Fibroblast of lung (primary cell): ENCODE results near the gene OR51E1. TPM values are rescaled to one million over a fixed set of nuclear protein-coding genes. Genes with fewer than 3 reads are reported as not detected.

Experiments
- DNase-seq, 2 donors: peaks; one replicate each; pipeline versions ENCODE4 v3.0.0 to v3.0.0-alpha.2; 2010; ENCODE audit warnings: low read depth in 2 of 2
- H2AFZ ChIP-seq: 2 replicates; pipeline ENCODE4 v1.5.1; 2012; ENCODE audit warnings: low read length, control low read depth, inconsistent platforms
- H3K27ac ChIP-seq: 2 replicates; pipeline ENCODE4 v1.5.1; 2011; ENCODE audit warnings: low read length, control low read depth; ENCODE audit not compliant: insufficient read depth
- H3K27me3 ChIP-seq: 2 replicates; pipeline ENCODE4 v1.5.1; 2011; ENCODE audit warnings: mild to moderate bottlenecking, low read length; ENCODE audit not compliant: control insufficient read depth, insufficient read depth
- H3K36me3 ChIP-seq: 2 replicates; pipeline ENCODE4 v1.5.1; 2011; ENCODE audit warnings: low read length; ENCODE audit not compliant: control insufficient read depth, insufficient read depth
- H3K4me1 ChIP-seq: 2 replicates; pipeline ENCODE4 v1.5.1; 2011; ENCODE audit warnings: low read length; ENCODE audit not compliant: control insufficient read depth, insufficient read depth; ENCODE audit errors: extremely low read depth
- H3K4me2 ChIP-seq: 2 replicates; pipeline ENCODE4 v1.5.1; 2011; ENCODE audit warnings: low read length, control low read depth; ENCODE audit not compliant: insufficient read depth; ENCODE audit errors: extremely low read depth
- H3K4me3 ChIP-seq, 4 experiments: fragments of 200-600 bp in 1 of 4; sonication (generic) in 1 of 4; replicated peaks in 1 of 4; 2 replicates each; pipeline ENCODE4 v1.5.1; 2011 to 2016; ENCODE audit warnings: low read length in 4 of 4, low read depth in 3 of 4, mild to moderate bottlenecking in 3 of 4, control low read depth in 2 of 4, inconsistent platforms in 1 of 4, mixed read lengths in 1 of 4; ENCODE audit not compliant: insufficient read depth in 1 of 4; ENCODE audit errors: control extremely low read depth in 1 of 4
- H3K79me2 ChIP-seq: 2 replicates; pipeline ENCODE4 v1.5.1; 2012; ENCODE audit warnings: mild to moderate bottlenecking, low read length, inconsistent platforms; ENCODE audit not compliant: control insufficient read depth, insufficient read depth
- H3K9ac ChIP-seq: 2 replicates; pipeline ENCODE4 v1.5.1; 2011; ENCODE audit warnings: mild to moderate bottlenecking, low read length, control low read depth; ENCODE audit not compliant: insufficient read depth
- H3K9me3 ChIP-seq: 2 replicates; pipeline ENCODE4 v1.5.1; 2012; ENCODE audit warnings: low read depth, low read length; ENCODE audit not compliant: control insufficient read depth, insufficient read depth
- H4K20me1 ChIP-seq: 2 replicates; pipeline ENCODE4 v1.5.1; 2011; ENCODE audit warnings: low read length; ENCODE audit not compliant: control insufficient read depth, insufficient read depth; ENCODE audit errors: extremely low read depth
- EZH2 ChIP-seq: IDR thresholded peaks from 2 replicates; pipeline ENCODE4 v1.5.1; 2012; ENCODE audit warnings: low read length, control low read depth, mild to moderate bottlenecking; ENCODE audit errors: missing control alignments
- polyA plus RNA-seq, 2 donors: library from polyadenylated mRNA; depleted of rRNA in 1 of 2; stranded (reverse) in 1 of 2; unstranded in 1 of 2; fragments of >200 nt; gene quantifications; 2 replicates each; pipeline ENCODE4 v1.2.1, GENCODE V29; 2011 to 2012; ENCODE audit warnings: missing spikeins in 1 of 2
- total RNA-seq: library from RNA; depleted of rRNA; stranded (reverse); fragments of >200 nt; gene quantifications from 2 replicates; pipeline ENCODE4 v1.2.1, GENCODE V29; 2014
- TF ChIP-seq, protein P1 (sequence below), 2 donors: IDR thresholded peaks in 1 of 2; conservative IDR thresholded peaks in 1 of 2; 1 replicate in 1 of 2; 2 replicates in 1 of 2; pipeline ENCODE4 v1.5.1; 2011 to 2012; ENCODE audit warnings: low read length in 2 of 2, control low read depth in 1 of 2, inconsistent platforms in 1 of 2, low read depth in 1 of 2, mild to moderate bottlenecking in 1 of 2

OR51E1 gene
- total and polyA plus RNA-seq, 2 donors (not counting 1 experiment from before 2014, with no cell fraction given): not detected

DNA sequence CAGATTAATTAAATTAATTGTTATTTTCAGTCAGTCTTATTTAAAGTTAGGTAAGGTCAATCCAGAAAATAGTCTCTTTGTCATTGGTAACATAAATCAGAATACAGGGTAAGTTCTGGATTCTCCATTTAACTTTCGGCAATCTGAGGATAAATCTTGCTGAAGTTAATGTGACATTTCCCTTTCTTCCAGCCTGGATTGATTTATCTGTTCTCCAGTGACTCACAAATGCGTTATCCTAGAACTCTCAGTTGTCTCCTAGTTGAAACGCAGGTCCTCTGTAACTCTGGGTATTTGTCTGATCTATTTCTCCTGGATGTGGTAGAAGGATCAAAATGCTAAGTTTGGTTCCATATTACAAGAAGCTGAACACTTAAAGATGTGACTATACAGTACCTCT lies 21.0 kb downstream of the OR51E1 start:
- no peak for DNase-seq
- no peaks in the 10 kb centered on the region for H3K79me2 ChIP-seq
- H4K20me1 ChIP-seq: no peaks in the 10 kb centered on the region
- no peaks in the 10 kb centered on the region for H3K27me3 ChIP-seq
- H3K4me1 ChIP-seq: no peaks in the 10 kb centered on the region
- no peak overlapping the region for H2AFZ ChIP-seq
- no peaks in the 10 kb centered on the region for H3K9me3 ChIP-seq
- no peak for TF ChIP-seq EZH2
- TF ChIP-seq, protein P1, sequence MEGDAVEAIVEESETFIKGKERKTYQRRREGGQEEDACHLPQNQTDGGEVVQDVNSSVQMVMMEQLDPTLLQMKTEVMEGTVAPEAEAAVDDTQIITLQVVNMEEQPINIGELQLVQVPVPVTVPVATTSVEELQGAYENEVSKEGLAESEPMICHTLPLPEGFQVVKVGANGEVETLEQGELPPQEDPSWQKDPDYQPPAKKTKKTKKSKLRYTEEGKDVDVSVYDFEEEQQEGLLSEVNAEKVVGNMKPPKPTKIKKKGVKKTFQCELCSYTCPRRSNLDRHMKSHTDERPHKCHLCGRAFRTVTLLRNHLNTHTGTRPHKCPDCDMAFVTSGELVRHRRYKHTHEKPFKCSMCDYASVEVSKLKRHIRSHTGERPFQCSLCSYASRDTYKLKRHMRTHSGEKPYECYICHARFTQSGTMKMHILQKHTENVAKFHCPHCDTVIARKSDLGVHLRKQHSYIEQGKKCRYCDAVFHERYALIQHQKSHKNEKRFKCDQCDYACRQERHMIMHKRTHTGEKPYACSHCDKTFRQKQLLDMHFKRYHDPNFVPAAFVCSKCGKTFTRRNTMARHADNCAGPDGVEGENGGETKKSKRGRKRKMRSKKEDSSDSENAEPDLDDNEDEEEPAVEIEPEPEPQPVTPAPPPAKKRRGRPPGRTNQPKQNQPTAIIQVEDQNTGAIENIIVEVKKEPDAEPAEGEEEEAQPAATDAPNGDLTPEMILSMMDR (conservative IDR thresholded peaks at IDR 0.05 in 1 of 2, IDR thresholded peaks at IDR 0.05 in 1 of 2; ENCODE audit: low read depth in 1 of 2, low read length in 2 of 2): no peak
- no peaks in the 10 kb centered on the region for H3K36me3 ChIP-seq
- no peak overlapping the region for H3K27ac ChIP-seq
- no peak overlapping the region for H3K9ac ChIP-seq
- H3K4me3 ChIP-seq: no peak overlapping the region
- no peak overlapping the region for H3K4me2 ChIP-seq

DNA sequence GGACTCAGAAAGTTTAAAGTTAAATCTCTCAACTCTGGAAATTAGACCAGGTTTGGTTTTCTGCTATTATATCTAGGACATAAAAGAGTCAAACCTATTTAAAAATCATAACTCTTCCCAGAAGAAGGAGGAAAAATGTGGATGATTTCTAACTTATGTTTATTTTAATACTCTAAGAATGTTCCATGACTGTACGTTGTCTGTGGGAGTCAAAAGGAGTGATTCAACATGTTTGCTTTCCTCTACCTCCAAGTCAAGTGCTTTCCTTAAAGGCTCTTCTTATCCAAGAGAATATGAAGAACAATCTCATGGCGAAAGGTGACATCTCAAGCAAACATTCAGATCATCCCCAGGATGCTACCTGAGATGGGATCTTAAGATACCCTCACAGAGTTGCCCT lies 21.6 kb downstream of the OR51E1 start:
- H3K9me3 ChIP-seq: no peaks in the 10 kb centered on the region
- DNase-seq: peak in 1 of 2 donors; percentile 18

DNA sequence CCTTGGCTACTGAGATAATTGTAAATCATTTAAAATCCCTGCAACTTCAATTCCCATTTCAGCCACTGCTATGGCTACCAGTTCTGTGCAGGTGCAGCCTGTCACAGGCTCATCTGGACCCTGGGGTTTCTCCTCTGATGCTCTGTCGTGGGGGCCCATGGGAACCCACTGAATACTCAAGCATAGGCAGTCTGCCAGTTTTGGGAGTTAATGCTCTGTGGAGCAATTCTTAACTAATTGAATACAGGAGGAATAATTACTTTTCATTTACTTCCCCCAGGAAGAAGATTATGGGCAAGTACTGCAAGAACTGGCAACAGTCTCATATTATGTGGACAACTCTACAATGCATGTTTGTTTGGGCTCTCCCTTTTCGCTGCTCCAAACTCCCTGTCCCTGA lies 28.0 kb downstream of the OR51E1 start:
- Histone ChIP-seq H3K4me2 (no peak overlapping the region), H2AFZ (no peak overlapping the region), H3K27ac (no peak overlapping the region), H3K36me3 (no peaks in the 10 kb centered on the region), H3K9me3 (no peaks in the 10 kb centered on the region), H3K9ac (no peak overlapping the region), H3K27me3 (no peaks in the 10 kb centered on the region), H3K4me1 (peaks cover 3% of the 10 kb centered on the region), H4K20me1 (no peaks in the 10 kb centered on the region), H3K4me3 (no peak overlapping the region), H3K79me2 (no peaks in the 10 kb centered on the region)
- no peak for DNase-seq
- TF ChIP-seq, protein P1 (conservative IDR thresholded peaks at IDR 0.05 in 1 of 2, IDR thresholded peaks at IDR 0.05 in 1 of 2; ENCODE audit: low read depth in 1 of 2, low read length in 2 of 2): no peak
- no peak for TF ChIP-seq EZH2

More for the DNA sequence above, 21.6 kb downstream of the OR51E1 start:
- Histone ChIP-seq H3K36me3 (no peaks in the 10 kb centered on the region), H3K27me3 (no peaks in the 10 kb centered on the region), H3K27ac (no peak overlapping the region), H3K4me1 (no peaks in the 10 kb centered on the region), H3K79me2 (no peaks in the 10 kb centered on the region), H3K9ac (no peak overlapping the region), H4K20me1 (no peaks in the 10 kb centered on the region), H3K4me2 (no peak overlapping the region), H2AFZ (no peak overlapping the region), H3K4me3 (no peak overlapping the region)
- TF ChIP-seq, protein P1 (conservative IDR thresholded peaks at IDR 0.05 in 1 of 2, IDR thresholded peaks at IDR 0.05 in 1 of 2; ENCODE audit: low read depth in 1 of 2, low read length in 2 of 2): no peak
- TF ChIP-seq EZH2: no peak
